ENCODE results near the gene EML4. TPM values are rescaled to one million over a fixed set of nuclear protein-coding genes. Genes with fewer than 3 reads are reported as not detected.

Gene EML4
- total RNA-seq, 3 donors from 2014 or later, result 19.4 to 68.5 (median 36.7) TPM

GRCh38 chr2:42218712-42219111 is 49.6 kb downstream of the EML4 start:
- intact Hi-C loops (cut with DNase I; ENCODE audit: low total_unique reads), result no loop called here
- no peaks in the 10 kb centered on the region for H3K4me1 ChIP-seq
- no peak overlapping the region for H3K27ac ChIP-seq
- H3K9me3 ChIP-seq, result no peaks in the 10 kb centered on the region
- TF ChIP-seq POLR2AphosphoS5 (IDR thresholded peaks at IDR 0.05) (no peak), CTCF (IDR thresholded peaks at IDR 0.05) (no peak), POLR2A (IDR thresholded peaks at IDR 0.05) (no peak)
- no peaks in the 10 kb centered on the region for H3K27me3 ChIP-seq
- H3K4me3 ChIP-seq, result no peak overlapping the region
- no peak for DNase-seq (ENCODE audit: low spot score in 2 of 2)
- H3K36me3 ChIP-seq, result no peaks in the 10 kb centered on the region

- Histone ChIP-seq H3K4me1 (no peaks in the 10 kb centered on the region), H3K9me3 (no peaks in the 10 kb centered on the region), H3K4me3 (no peak overlapping the region), H3K27ac (no peak overlapping the region), H3K27me3 (no peaks in the 10 kb centered on the region), H3K36me3 (no peaks in the 10 kb centered on the region)
- no peak for DNase-seq (ENCODE audit: low spot score in 2 of 2)
- TF ChIP-seq POLR2AphosphoS5 (IDR thresholded peaks at IDR 0.05) (no peak), POLR2A (IDR thresholded peaks at IDR 0.05) (no peak), CTCF (IDR thresholded peaks at IDR 0.05) (no peak)
- intact Hi-C loops (cut with DNase I; ENCODE audit: low total_unique reads), result no loop called here
Observed at GRCh38 chr2:42219160-42219559, 50.0 kb downstream of the EML4 start.

GRCh38 chr2:42220566-42220965 is 51.4 kb downstream of the EML4 start:
- Histone ChIP-seq H3K4me3 (no peak overlapping the region), H3K27me3 (no peaks in the 10 kb centered on the region), H3K9me3 (no peaks in the 10 kb centered on the region), H3K4me1 (no peaks in the 10 kb centered on the region), H3K36me3 (no peaks in the 10 kb centered on the region), H3K27ac (no peak overlapping the region)
- no peak for DNase-seq (ENCODE audit: low spot score in 2 of 2)
- TF ChIP-seq POLR2A (IDR thresholded peaks at IDR 0.05), result no peak
- TF ChIP-seq POLR2AphosphoS5 (IDR thresholded peaks at IDR 0.05), result no peak
- no peak for TF ChIP-seq CTCF (IDR thresholded peaks at IDR 0.05)
- intact Hi-C loops (cut with DNase I; ENCODE audit: low total_unique reads), result no loop called here

GRCh38 chr2:42223067-42223854 is 54.1 kb downstream of the EML4 start:
- no peaks in the 10 kb centered on the region for H3K27me3 ChIP-seq
- H3K4me1 ChIP-seq, result no peaks in the 10 kb centered on the region
- intact Hi-C loops (cut with DNase I; ENCODE audit: low total_unique reads), result no loop called here
- no peak for TF ChIP-seq POLR2A (IDR thresholded peaks at IDR 0.05)
- TF ChIP-seq POLR2AphosphoS5 (IDR thresholded peaks at IDR 0.05), result no peak
- no peak for TF ChIP-seq CTCF (IDR thresholded peaks at IDR 0.05)
- H3K36me3 ChIP-seq, result no peaks in the 10 kb centered on the region
- H3K4me3 ChIP-seq, result no peak overlapping the region
- H3K9me3 ChIP-seq, result no peaks in the 10 kb centered on the region
- DNase-seq (ENCODE audit: low spot score in 2 of 2), result no peak
- peak overlapping the region in 1 of 2 donors; percentile 1 for H3K27ac ChIP-seq

- no peak overlapping the region for H3K4me3 ChIP-seq
- no peaks in the 10 kb centered on the region for H3K4me1 ChIP-seq
- H3K9me3 ChIP-seq, result no peaks in the 10 kb centered on the region
- TF ChIP-seq POLR2A (IDR thresholded peaks at IDR 0.05) (no peak), CTCF (IDR thresholded peaks at IDR 0.05) (no peak), POLR2AphosphoS5 (IDR thresholded peaks at IDR 0.05) (no peak)
- intact Hi-C loops (cut with DNase I; ENCODE audit: low total_unique reads), result no loop called here
- H3K27me3 ChIP-seq, result no peaks in the 10 kb centered on the region
- H3K27ac ChIP-seq, result peak overlapping the region in 1 of 2 donors; percentile 1
- H3K36me3 ChIP-seq, result no peaks in the 10 kb centered on the region
- DNase-seq (ENCODE audit: low spot score in 2 of 2), result no peak
Observed at GRCh38 chr2:42223855-42224268, 54.7 kb downstream of the EML4 start.
